Measurements from ENCODE around the gene NOXA1.
"Not testable (repeated sequence)": the region's sequence is repeated elsewhere in the genome, so short reads cannot be mapped to it uniquely, and the experiment has no call there.

The NOXA1 gene

GRCh38 chr9:137462986-137463930 lies 40.1 kb downstream of the NOXA1 start:
- no peak for DNase-seq (ENCODE audit: low read depth in 2 of 3, low spot score in 1 of 3)

GRCh38 chr9:137463931-137464290 lies 40.7 kb downstream of the NOXA1 start:
- DNase-seq (ENCODE audit: low read depth in 2 of 3, low spot score in 1 of 3): no peak

DNA sequence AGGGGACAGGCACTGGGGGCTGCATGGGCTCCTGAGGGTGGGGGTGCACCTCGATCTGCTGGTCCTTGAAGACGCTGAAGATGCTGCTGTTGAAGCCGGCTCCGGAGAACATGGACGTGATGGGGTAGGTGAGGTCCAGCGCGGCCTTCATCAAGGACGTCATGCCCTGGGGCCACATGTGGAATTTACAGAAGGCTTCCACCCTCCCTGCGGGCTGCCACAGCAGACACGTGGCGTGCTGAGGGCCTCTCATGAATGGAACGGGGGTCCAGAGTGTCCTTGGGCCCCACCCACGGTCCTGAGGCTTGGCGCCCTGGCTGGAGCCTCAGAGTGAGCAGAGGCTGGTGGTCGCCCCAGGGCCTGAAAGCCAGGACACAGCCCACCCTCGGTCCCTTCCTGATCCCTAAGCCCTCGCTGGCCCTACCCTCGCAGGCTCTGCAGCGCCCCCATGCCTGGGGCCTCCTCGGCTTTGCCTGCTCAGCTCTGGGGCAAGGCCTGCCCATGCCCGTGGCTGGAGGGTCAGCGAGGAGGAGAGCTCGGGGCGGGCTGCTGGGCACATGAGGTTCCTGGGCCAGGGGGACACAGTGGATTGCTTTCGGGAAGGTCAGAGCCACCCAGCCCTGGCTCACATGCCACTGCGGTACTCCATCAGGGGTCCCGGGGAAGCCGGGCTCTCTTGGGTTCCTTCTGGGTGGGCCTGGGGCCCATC lies 41.3 kb downstream of the NOXA1 start:
- DNase-seq (ENCODE audit: low read depth in 2 of 3, low spot score in 1 of 3): no peak

DNA sequence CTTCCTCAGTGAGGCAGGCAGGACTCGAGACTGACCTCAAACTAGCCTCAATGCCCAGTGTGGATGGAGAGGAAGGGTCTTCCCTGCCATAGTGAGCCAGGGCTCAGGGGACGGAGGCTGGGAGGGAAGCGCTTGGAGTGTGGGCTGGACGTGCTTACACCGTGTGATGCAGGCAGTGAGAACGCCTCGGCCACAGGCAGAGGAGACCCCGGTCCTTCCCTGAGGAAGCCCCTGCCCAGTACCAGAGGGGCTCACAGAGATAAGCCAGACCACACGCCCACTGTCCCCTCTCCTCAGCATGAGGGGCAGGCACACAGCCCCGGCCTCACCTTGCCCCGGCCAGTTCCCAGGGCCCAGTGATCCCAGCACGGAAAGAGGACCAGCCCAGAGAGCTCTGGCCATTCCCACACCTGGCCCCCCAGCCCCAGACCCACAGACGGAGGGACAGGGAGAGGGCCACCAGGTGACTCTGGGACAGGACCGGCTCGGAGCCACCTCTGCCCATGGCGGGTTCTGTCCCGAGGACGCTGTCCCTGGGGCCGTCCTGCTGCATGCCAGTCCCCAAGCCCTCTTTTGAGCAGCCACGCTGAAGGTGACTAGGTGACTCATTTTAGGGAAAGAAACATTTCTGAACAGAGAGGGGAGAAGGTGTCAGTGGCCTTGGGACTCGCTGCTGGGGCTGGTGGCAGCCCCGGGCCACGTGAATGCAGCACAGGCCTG lies 42.0 kb downstream of the NOXA1 start:
- no peak for DNase-seq (ENCODE audit: low read depth in 2 of 3, low spot score in 1 of 3)

GRCh38 chr9:137465720-137466388 lies 42.7 kb downstream of the NOXA1 start:
- DNase-seq (ENCODE audit: low read depth in 2 of 3, low spot score in 1 of 3): no peak

- not testable (repeated sequence) for DNase-seq (ENCODE audit: low read depth in 2 of 3, low spot score in 1 of 3)
Measured at GRCh38 chr9:137466389-137467085, 43.3 kb downstream of the NOXA1 start.

DNA sequence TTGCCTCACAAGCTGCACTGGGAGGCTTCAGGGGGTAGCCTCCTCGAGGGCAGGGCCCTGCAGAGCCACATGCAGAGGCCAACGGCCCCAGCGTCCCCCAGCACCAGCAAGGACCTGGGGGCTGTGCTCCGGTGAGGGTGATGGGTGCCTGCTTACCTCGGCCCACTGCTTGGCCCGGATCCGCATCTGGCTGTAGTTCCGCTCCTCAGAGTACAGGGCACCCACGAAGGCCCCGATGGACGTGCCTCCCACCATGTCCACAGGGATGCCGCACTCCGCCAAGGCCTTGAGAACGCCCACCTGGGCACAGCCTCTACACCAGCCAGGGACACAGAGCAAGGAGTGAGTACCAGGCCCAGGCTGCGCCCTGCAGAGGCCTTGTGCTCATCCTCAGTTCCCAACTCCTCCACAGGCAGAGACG lies 44.0 kb downstream of the NOXA1 start:
- no peak for DNase-seq (ENCODE audit: low read depth in 2 of 3, low spot score in 1 of 3)

DNA sequence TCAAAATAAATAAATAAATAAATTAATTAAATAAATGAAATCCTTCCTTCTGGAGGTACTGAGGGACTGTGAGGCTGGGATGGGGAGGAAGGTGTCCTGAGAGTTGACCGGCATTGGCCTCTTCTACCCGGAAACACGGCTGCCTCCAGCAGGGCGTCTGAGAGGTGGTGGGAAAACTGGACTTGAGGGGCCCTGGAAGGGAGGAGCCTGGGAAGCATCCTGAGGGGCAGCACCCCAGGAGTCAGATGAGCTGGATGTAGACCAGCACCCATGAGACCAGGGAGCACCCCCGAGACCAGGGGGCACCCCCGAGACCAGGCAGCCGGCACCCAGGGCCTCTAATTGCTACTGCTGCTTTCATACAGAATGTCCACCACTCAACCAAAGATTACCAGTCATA lies 44.7 kb downstream of the NOXA1 start:
- no peak for DNase-seq (ENCODE audit: low read depth in 2 of 3, low spot score in 1 of 3)

DNA sequence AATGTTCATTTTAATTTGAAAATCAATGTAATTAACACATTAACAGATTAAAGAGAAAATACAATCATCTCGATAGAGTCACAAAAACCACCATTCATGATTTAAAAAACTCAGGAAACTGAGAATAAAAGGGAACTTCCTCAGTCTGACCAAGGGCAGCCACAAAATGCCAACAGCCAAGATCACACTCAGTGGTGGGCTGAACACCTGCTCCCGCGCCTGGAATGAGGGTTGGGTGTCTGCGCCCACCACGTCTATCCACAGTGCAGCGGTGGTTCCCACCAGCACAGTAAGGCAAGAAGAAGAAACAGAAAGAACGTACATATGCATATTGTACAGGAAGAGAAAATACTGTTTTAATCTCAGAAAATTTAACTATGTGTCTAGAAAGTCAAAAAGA lies 47.6 kb downstream of the NOXA1 start:
- no peak for DNase-seq (ENCODE audit: low read depth in 2 of 3, low spot score in 1 of 3)

DNA sequence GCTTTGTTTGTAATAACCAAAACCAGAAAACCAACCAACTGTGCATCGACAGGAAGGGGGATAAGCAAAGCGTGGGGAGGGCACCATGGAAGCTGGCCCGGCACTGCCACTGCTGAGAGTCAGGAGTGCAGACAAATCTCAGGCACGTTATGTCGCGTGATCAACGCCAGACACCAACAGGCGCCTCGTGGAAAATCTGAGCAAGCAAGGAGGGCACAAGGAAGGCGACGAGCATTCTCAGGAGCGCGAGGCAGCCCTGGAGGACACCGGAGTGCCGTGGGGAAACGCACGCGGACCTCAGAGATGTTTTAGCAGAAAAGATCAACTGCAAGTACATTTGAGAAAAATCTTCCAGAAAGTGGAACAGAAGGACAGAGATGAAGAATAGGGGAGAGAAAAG lies 51.1 kb downstream of the NOXA1 start:
- no peak for DNase-seq (ENCODE audit: low read depth in 2 of 3, low spot score in 1 of 3)

GRCh38 chr9:137475666-137476065 lies 52.5 kb downstream of the NOXA1 start:
- DNase-seq (ENCODE audit: low read depth in 2 of 3, low spot score in 1 of 3): no peak

DNA sequence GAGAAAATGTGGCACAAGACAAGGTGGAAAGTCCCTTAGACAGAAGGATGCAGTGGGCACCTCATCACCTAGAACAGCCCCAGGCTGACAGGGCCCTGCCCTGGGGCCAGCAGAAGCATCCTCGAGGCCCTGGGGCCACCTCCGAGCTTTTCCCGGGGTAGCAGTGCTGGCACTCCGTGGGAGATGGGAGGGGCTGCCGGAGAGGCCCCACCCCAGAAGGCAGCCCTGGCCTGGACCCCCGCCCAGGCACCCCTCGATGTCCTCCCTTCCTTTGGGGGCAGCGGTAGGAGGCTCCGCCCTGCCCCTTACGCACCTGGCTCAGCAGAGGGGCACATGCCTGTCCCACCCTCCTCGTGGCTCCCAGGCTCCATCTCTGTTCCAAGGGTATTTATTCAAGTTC lies 53.7 kb downstream of the NOXA1 start:
- no peak for DNase-seq (ENCODE audit: low read depth in 2 of 3, low spot score in 1 of 3)

DNA sequence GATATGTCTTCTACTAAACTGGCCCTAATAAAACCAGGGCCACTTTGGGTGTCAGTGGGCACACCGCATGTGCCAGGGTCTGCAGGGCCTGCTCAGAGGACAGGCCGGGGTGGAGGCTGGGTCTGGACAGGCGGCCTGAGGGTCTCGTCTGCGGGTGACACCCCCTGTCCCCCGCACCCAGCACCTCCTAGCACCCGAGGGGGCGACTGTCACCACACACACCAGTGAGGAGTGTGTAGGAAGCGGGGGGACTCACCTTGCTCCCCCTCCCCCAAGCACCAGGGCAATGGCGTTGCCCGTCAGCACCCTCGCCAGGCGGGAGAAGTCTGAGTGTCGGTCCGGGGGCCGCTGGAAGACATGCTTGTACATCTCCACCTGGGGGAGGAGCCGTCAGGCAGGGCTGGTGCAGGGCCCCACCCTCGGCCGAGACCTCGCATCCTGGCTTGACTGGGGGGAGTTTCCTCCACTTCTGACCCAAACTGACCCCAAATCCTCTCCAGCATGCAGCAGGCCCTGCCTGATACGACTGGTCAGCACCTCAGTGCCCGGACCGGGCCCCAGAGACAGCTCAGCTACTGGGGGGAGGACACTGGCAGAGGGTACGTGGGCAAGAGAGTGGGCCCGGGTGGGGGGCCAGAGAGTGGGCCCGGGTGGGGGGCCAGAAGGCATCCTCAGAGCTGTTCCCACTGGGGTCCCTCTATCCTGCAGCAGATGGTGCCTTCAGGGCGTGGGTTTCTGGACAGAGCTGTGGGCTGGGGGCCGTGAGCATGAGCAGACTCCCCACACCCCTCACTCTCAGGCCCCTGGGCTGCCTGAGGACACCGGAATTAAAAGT lies 54.8 kb downstream of the NOXA1 start:
- no peak for DNase-seq (ENCODE audit: low read depth in 2 of 3, low spot score in 1 of 3)

DNA sequence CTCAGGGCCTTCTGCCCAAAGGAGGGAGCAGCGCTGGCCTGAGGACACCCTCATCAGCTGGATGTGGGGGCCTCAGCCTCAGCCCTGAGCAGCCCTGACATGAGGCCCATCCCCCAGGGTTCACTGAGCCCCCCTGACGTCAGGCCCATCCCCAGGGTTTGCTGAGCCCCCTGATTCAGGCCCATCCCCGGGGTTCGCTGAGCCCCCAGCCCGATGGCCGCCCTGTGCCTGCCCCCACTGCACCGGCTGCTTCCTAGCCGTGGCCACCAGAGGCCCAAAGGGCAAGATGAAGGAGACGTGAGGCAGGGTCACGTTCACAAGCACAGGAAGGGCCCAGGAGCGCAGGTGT lies 55.4 kb downstream of the NOXA1 start:
- no peak for DNase-seq (ENCODE audit: low read depth in 2 of 3, low spot score in 1 of 3)

DNA sequence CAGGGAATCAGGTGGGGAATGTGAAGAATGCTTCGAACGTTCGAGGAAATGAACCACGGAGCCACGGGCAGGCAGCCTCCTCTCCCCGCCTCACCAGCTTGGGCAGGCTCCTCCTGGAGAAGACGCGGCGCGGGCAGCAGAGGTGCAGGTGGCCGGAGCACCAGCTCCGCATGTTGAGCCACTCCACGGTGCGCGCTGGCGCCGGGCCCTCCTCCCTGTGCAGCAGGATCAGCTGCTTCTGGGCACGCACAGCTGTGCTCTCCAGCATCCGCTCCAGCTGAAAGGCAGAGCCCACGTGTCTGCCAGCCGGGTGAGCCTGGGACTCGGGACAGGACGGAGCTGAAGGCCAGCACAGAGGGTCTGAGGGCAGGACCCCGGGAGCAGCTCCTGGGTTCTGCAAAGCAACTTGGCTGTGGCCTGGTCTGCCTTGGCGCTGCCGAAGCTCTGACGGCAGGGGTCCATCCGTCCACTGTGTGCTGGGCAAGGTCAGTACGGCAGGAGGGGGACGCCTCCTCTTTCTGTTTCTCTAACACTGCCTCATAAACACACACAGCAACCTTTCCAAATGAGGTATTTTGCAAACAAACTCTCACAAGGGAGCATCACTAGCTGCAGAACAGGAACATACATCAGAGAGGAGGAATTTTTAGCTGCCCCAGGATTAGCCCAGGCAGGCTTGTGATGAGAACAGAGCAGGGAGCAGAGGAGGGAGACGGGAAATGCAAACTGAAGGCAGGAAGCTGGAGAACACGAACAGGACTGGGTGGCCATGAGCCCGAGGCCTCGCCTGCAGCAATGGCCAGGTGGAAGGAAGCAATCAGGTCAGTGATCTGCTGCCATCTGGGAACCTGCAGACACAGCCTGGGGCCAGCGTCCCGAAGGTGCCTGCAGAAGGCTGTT lies 56.0 kb downstream of the NOXA1 start:
- DNase-seq (ENCODE audit: low read depth in 2 of 3, low spot score in 1 of 3): no peak

DNA sequence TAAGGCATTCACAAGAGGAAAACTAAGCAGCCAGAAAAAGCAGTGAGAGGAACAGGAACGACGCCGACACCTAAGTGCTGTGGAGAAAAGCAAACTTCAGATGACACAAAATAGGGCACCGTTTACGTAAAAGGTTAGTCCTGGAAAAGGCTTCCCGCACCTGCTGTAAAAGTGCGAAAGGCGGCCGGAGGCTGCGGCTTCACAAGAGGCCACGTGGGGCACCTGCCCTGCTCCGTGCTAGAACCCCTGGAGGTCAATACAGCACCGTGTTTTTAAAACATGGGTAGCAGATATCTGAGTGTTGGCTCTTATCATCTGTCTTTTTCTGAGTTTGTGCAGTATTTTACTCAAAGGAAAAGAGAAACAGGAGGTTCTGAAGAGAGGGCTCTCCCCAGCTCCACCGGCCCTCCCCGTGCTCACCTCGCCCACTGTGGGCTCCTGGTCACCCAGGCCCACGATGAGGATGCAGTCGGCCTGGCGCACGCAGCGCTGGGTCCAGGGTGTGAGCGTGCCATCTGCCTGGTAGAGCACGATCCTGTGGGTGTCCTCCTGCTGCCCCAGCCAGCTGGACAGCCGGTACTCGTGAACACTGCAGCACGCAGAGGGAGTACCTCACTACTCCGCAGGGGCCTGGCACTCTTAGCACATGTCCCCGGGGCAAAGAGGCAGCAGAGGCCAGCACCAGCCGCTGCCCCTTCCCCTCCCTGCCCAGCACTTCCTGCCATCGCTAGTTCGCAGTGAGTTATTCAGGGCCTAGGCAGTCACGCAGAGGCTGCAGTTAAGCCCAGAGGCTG lies 56.9 kb downstream of the NOXA1 start:
- no peak for DNase-seq (ENCODE audit: low read depth in 2 of 3, low spot score in 1 of 3)

- no peak for DNase-seq (ENCODE audit: low read depth in 2 of 3, low spot score in 1 of 3)
Measured at GRCh38 chr9:137480686-137481683, 57.8 kb downstream of the NOXA1 start.

All from stimulated activated CD4-positive, alpha-beta T cell treated with anti-CD3 and anti-CD28 coated beads, Interleukin-12 subunit alpha, Interleukin-12 subunit beta, amount 100 ng/mL, for 48 hours (primary cell).